HG02610 (cell line): Measurements from ENCODE around the gene LGALS4.
"Not testable (repeated sequence)": the region's sequence is repeated elsewhere in the genome, so short reads cannot be mapped to it uniquely, and the experiment has no call there.

ENCODE experiments used
- ATAC-seq: cut with Tn5 transposase; IDR thresholded peaks from one replicate; pipeline ENCODE4 v1.9.1; 2021; ENCODE audit warnings: mild to moderate bottlenecking, moderate library complexity; ENCODE audit not compliant: unreplicated experiment

LGALS4 gene

DNA sequence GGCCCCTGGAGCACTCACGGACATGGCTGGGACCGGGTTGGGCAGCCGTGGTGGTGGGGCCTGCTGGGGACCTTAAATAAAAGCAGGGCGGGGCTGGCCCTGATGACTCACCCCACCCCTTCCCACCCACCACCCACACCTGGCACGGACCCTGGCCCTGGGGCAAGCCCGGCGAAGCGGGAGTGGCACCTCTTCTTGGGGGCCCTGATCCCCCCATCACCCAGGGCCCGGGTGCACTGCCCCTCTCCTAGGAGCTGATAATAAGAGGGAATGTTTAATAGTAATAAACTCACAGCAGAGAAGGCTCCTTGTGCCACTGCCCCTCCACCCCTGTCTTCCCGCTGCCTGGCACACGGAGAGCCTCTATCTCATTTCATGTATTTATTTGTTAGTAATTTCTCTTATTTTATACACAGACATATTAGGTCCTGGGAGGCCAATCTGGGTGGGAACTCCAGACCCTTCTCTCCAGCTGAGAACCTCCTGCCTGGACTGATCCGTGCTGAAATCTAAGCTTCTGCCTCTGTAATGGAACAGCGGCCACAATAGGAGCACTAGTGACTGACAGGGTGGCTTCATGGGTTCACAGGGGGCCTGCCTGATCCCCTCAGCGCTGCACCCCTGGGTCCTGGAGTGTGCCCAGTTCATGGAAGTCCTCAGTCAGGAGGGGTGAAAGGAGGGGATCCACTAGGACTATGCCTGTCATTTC is 39.1 kb downstream of the LGALS4 start, which contains the start of gene LGALS7:
TSS of gene LGALS7 (minus strand) at position 49 of the 709 bp plus-strand sequence. CDS start at position 24, 25 bp downstream.
- ATAC-seq, result no peak

DNA sequence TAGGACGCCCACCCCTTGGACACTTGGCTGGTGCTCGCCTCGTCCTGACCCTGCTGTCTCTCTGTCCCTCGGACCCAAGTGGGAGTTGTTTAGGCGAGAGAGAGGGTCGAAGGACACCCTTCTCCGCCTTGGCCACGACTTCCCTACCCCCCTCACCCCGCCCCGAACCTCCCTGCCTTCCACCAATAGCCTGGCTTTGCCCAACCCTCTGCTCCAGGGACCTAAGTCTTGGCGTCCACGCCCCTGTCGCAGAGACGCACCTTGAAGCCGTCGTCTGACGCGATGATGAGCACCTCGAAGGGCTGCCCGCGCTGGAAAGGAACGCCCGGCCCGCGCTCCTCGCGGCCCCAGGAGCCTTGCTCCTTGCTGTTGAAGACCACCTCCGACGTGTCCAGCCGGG is 41.2 kb downstream of the LGALS4 start:
- not testable (repeated sequence) for ATAC-seq

DNA sequence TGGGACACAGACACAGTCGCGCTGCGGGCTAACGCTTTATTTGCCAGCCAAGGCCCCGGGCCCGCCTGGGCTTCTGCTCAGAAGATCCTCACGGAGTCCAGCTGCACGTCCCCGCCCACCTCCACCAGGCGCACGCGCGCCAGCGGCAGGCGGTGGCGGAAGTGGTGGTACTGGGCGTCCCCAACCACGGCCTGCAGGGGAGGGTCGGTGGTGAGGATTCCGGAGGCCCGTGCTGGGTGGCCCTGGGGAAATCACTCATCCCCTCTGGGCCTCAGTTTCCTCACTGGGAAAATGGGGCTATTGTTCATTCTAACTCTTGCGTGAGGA is 41.8 kb downstream of the LGALS4 start:
- ATAC-seq, result peak; percentile 69

DNA sequence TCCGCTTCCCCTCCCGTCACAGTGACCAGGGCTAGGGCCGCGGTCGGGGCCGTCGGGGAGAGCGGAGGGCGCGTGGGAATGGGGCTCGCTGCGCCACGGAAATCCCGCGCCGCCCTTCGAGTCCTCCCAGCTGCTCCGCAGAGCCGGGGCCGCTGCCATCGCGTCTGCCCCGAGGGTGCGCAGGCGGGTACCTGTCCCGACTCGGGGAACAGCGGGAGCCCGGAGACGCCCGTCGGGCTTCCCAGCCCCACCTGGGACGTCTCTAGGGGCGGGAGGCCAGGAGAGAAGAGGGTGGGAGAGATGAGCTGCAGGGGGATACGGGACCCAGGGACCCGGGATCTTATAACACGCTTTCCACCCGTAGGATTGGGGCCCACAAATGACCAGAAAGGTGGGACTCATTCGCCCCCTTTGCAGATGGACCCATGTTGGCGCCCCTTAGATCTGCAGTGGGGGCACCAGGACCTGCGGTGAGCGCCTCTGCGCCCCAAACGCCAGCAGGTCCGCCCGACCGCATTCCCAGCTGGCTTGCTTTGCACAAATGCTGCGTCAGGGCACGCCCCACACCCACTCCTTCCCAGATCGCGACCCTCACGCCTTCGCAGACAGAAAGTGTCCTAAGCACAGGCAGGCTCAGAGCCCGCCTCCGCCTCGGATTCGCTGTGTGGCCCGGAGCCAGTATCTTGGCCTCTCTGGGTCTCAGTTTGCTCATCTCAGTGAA is 42.4 kb downstream of the LGALS4 start:
- peak; percentile 9 for ATAC-seq

DNA sequence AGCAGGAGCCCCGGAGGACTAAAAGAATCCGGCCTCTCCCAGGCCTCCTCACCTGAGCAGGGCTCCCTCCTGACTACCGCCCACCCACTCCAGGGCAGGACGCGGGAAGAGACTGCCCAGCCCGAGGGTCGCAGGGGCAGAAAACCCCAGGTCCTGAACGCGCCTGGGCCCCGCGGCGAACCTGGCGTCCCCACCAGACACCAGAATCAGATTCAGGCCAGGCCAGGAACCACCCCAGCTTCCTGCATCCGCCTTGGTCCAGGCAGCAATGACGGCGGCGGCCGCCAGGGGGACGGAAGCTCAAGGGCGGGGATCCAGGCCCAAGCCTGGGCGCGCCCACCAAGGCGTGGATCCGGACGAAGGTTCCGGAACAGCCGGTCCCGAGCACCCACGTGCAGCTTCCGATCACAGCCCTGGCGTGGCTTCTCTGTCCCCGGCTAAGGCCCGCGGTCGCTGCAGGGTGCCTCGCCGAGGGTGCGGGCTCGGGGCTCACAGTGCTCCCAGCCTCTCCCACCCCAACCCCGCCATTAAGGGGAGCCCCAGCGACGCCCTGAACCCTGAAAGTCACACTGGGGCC is 43.0 kb downstream of the LGALS4 start:
- peak; percentile 71 for ATAC-seq

DNA sequence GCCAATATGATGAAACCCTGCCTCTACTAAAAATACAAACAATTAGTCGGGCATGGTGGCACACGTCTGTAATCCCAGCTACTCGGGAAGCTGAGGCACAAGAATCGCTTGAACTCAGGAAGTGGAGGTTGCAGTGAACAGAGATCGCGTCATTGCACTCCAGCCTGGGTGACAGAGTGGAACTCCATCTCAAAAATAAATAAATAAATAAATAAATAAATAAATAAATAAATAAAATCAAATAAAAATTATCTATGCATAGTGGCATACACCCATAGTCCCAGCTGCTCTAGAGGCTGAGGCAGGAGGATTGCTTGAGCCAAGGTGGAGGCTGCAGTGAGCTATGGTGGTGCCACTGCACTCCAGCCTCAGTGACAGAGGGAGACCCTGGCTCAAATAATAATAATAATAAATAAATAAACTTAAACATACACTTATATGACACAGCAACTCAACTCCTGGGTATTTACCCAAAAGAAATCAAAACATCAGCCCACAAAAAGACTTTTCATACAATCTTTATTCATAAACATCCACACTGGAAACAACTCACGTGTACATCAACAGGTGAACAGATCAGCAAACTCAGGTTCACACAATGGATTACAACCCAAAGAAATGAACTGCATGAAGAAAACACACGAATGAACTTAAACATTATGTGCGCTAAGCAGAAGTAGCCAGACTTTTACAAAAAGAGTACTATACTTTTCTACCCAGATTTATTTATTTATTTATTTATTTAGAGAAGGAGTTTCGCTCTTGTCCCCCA is 46.3 kb downstream of the LGALS4 start:
- ATAC-seq, result no peak

DNA sequence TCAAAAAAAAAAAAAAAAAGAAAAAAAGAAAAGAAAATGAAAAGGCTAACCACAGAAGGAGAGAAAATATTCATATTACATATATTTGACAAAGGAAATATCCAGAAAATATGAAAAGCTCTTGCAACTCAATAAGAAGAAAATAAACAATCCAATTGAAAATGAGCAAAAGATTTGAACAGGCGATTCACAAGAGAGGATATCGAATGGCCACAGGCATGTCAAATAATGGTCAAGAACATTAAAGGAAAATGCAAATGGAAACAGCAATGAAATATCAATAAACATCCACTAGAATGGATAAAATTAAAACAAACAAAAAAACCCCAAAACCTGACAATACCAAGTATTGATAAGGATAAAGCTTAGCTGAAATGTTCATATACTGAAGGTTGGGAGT is 47.5 kb downstream of the LGALS4 start:
- no peak for ATAC-seq

DNA sequence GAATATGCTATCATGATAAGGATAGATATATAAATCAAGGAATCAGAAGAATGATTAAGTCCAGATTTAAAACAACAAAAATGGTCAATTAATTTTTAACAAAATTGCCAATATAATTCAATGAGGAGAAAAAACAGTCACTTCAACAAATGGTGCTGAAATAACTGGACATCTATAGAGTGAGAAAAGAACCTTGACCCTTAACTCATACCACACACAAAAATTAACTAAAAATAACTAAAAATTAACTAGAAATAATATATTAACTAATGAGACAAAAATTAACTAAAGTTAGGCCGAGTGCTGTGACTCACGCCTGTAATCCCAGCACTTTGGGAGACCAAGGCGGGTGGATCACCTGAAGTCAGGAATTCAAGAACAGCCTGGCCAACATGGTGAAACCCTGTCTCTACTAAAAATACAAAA is 48.9 kb downstream of the LGALS4 start:
- ATAC-seq, result no peak

DNA sequence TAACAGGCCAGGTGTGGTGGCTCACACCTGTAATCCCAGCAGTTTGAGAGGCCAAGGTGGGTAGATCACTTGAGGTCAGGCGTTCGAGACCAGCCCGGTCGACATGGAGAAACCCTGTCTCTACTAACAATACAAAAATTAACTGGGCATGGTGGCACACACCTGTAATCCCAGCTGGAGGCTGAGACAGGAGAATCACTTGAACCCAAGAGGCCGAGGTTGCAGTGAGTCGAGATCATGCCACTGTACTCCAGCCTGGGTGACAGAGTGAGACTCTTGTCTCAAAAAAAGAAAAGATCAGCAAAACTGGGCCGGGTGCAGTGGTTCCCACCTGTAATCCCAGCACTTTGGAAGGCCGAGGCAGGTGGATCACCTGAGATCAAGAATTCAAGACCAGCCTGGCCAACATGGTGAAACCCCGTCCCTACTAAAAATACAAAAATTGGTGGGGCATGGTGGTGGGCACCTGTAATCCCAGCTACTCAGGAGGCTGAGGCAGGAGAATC is 50.8 kb downstream of the LGALS4 start:
- not testable (repeated sequence) for ATAC-seq

DNA sequence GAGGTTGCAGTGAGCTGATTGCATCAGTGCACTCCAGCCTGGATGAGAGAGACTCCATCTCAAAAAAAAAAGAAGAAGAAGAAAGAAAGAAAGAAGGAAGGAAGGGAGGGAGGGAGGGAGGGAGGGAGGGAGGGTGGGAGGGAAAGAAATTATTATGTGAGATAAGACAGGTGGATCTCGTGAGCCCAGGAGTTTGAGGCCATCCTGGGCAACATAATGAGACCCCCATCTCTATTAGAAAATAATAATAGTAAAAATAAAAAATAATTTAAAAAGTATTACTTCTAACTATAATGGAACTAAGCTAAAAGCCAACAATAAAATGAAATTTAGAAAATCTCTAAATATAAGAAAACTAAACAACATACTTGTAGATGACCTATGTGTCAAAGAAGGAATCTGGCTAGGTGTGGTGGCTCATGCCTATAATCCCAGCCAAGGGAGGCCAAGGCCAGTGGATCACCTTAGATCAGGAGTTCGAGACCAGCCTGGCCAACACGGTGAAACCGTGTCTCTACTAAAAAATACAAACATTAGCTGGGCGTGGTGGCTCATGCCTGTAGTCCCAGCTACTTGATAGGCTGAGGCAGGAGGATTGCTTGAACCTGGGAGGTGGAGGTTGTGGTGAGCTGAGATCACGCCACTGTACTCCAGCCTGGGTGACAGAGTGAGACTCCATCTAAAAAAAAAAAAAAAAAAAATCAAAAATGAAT is 51.8 kb downstream of the LGALS4 start:
- not testable (repeated sequence) for ATAC-seq

DNA sequence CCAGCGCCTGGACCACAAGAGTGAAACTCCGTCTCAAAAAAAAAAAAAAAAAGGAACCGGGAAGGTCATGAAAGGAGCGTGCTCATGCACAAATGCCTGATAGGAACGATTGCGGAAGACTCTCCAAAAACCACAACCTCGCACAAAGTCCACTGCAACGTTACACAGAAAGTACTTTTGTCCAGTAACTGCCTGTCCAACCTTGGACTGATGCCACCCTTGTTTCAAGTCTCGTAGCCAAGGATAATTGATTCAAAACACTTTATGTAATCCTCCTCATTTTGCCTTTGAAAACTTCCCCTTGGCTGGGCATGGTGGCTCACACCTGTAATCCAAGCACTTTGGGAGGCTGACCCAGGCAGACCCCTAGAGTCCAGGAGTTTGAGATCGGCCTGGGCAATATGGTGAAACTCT is 53.1 kb downstream of the LGALS4 start:
- no peak for ATAC-seq

DNA sequence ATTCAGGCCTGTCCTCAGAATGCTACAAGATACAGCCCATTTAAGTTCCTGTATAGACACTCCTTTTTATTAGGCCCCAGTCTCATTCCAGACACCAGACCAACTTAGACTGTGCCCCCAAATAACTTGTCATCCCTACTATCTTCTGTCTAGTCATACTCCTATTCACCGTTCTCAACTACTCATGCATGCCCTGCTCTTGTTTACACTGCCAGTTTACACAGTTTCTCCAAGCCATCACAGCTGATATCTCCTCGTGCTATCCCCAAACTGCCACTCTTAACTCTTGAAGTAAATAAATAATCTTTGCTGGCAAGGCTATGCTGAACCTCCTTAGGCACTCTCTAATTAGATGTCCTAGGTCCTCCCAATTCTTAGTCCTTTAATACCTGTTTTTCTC is 58.5 kb downstream of the LGALS4 start:
- ATAC-seq, result not testable (repeated sequence)

DNA sequence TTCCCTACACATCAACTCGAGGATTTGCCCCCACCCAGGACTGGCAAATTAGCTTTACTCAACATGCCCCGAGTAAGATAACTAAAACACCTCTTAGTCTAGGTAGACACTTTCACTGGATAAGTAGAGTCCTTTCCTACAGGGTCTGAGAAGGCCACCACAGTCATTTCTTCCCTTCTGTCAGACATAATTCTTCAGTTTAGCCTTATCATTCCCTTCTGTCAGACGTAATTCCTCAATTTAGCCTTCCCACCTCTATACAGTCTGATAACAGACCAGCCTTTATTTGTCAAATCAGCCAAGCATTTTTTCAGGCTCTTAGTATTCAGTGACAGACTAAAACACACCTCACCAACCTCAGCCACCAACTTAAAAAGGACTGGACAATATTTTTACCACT is 59.0 kb downstream of the LGALS4 start:
- ATAC-seq, result not testable (repeated sequence)
